K562 (cell line): Measurements from ENCODE around the gene MSRB3. TPM values are rescaled to one million over a fixed set of nuclear protein-coding genes. Genes with fewer than 3 reads are reported as not detected.

Experiments
- ATAC-seq: fragments of 200-7000 bp; cut with Tn5 transposase; 3 replicates; pipeline ENCODE4 v1.9.1; 2020; ENCODE audit warnings: moderate library complexity
- BruUV-seq: library from RNA; stranded (reverse); fragments of 400-500 nt; replicated peaks from 2 replicates; lab custom pipeline; 2021; lab: Mats Ljungman, UMichigan
- CTCF ChIA-PET: fragments of 300-600 bp; formaldehyde crosslinking; extraction: SDS; loops from one replicate; lab custom pipeline; 2021; ENCODE audit warnings: low intra/inter-chr PET ratio; lab: Yijun Ruan, JAX
- POLR2A ChIA-PET: fragments of 300-600, 350-650 bp; sonication (Branson Sonifier 250); formaldehyde crosslinking; extraction: SDS; loops from one replicate; lab custom pipeline; 2021; ENCODE audit warnings: antibody characterized with exemption, inconsistent platforms; lab: Yijun Ruan, JAX
- DNase-seq, 4 experiments: peaks; one replicate each; pipeline versions ENCODE4 v3.0.0 to v3.0.0-alpha.2; 2011 to 2018; ENCODE audit warnings: low spot score in 3 of 4, mixed read lengths in 3 of 4; ENCODE audit errors: extremely low read depth in 1 of 4
- FAIRE-seq: peaks from 2 replicates; lab custom pipeline; 2011; peaks lifted over from hg19 to GRCh38; lab: Jason Lieb, UNC
- H2AFZ ChIP-seq: 2 replicates; pipeline ENCODE4 v1.6.0; 2011; ENCODE audit warnings: low read depth, low read length, control low read depth, inconsistent platforms
- H3K27ac ChIP-seq: fragments of 200-600 bp; 3 replicates; pipeline ENCODE4 v1.8.0; 2011; ENCODE audit warnings: low read depth, mild to moderate bottlenecking, control low read depth, inconsistent platforms, low read length, moderate library complexity, mixed read lengths; ENCODE audit errors: extremely low read depth
- H3K27me3 ChIP-seq, 2 experiments: fragments of 300-600 bp in 1 of 2; 2 replicates in 1 of 2; 3 replicates in 1 of 2; pipeline versions ENCODE4 v1.6.0 to v1.8.0; 2011; ENCODE audit warnings: inconsistent platforms in 2 of 2, low read length in 2 of 2, mild to moderate bottlenecking in 1 of 2, mixed read lengths in 1 of 2, moderate library complexity in 1 of 2; ENCODE audit not compliant: control insufficient read depth in 2 of 2, insufficient read depth in 2 of 2
- H3K36me3 ChIP-seq: fragments of 300-600 bp; 3 replicates; pipeline ENCODE4 v1.8.0; 2011; ENCODE audit warnings: mild to moderate bottlenecking, low read length, inconsistent platforms; ENCODE audit not compliant: control insufficient read depth, insufficient read depth
- H3K4me1 ChIP-seq, 2 experiments: fragments of 200-600 bp in 1 of 2; replicated peaks in 1 of 2; 2 replicates in 1 of 2; 3 replicates in 1 of 2; pipeline versions ENCODE4 v1.5.1 to v1.8.0; 2011; ENCODE audit warnings: inconsistent platforms in 2 of 2, low read length in 2 of 2, mild to moderate bottlenecking in 1 of 2, mixed read lengths in 1 of 2, moderate library complexity in 1 of 2; ENCODE audit not compliant: control insufficient read depth in 2 of 2, insufficient read depth in 2 of 2
- H3K4me2 ChIP-seq: 2 replicates; pipeline ENCODE4 v1.6.1; 2011; ENCODE audit warnings: low read length, control low read depth, inconsistent platforms, mixed read lengths; ENCODE audit not compliant: insufficient read depth
- H3K4me3 ChIP-seq: fragments of 200-600 bp; sonication (generic), shearing (Covaris generic); 2 replicates; pipeline ENCODE4 v1.5.1; 2016; ENCODE audit warnings: control low read depth, inconsistent platforms
- H3K79me2 ChIP-seq: fragments of 200-600 bp; 3 replicates; pipeline ENCODE4 v1.8.0; 2011; ENCODE audit warnings: low read length, inconsistent platforms; ENCODE audit not compliant: control insufficient read depth, insufficient read depth
- H3K9ac ChIP-seq, 2 experiments: 2 replicates each; pipeline versions ENCODE4 v1.6.0 to v1.6.1; 2011; ENCODE audit warnings: low read depth in 2 of 2, low read length in 2 of 2, control low read depth in 1 of 2, inconsistent platforms in 1 of 2, mild to moderate bottlenecking in 1 of 2, mixed read lengths in 1 of 2; ENCODE audit not compliant: insufficient read depth in 1 of 2
- H3K9me1 ChIP-seq: one replicate; pipeline ENCODE4 v1.6.0; 2011; ENCODE audit warnings: inconsistent platforms, mild to moderate bottlenecking, low read length, moderate library complexity; ENCODE audit not compliant: control insufficient read depth, insufficient read depth
- H3K9me3 ChIP-seq: replicated peaks from 2 replicates; pipeline ENCODE4 v1.5.1; 2011; ENCODE audit warnings: low read depth, low read length, inconsistent platforms; ENCODE audit not compliant: control insufficient read depth, insufficient read depth
- H4K20me1 ChIP-seq: replicated peaks from 2 replicates; pipeline ENCODE4 v1.6.1; 2011; ENCODE audit warnings: low read length, inconsistent platforms, mixed read lengths; ENCODE audit not compliant: control insufficient read depth, insufficient read depth
- DPF2 ChIP-seq: fragments of 450-650 bp; IDR thresholded peaks from 2 replicates; pipeline ENCODE4 v1.6.1; 2016
- ELF4 ChIP-seq: fragments of 450-650 bp; formaldehyde crosslinking; IDR thresholded peaks from 2 replicates; pipeline ENCODE4 v1.4.0; 2022; ENCODE audit warnings: missing genetic modification characterization
- FOXP1 ChIP-seq: sonication (generic); formaldehyde crosslinking; IDR thresholded peaks from 2 replicates; pipeline ENCODE4 v1.8.0; 2022; ENCODE audit warnings: mild to moderate bottlenecking, missing genetic modification reagents
- GABPB1 ChIP-seq: sonication (generic); formaldehyde crosslinking; IDR thresholded peaks from 2 replicates; pipeline ENCODE4 v1.8.0; 2022; ENCODE audit warnings: mild to moderate bottlenecking, missing genetic modification reagents
- MEIS2 ChIP-seq: fragments of 450-650 bp; IDR thresholded peaks from 2 replicates; pipeline ENCODE4 v1.6.1; 2014; ENCODE audit warnings: mild to moderate bottlenecking; ENCODE audit not compliant: partially characterized antibody
- POLR2AphosphoS5 ChIP-seq: IDR thresholded peaks from 2 replicates; pipeline ENCODE4 v1.6.1; 2011; ENCODE audit warnings: mild to moderate bottlenecking, low read depth, low read length, moderate library complexity; ENCODE audit not compliant: control insufficient read depth, insufficient read depth
- TRIM24 ChIP-seq, 2 experiments: fragments of 450-650 bp; IDR thresholded peaks; 2 replicates each; pipeline ENCODE4 v1.6.1; 2016
- TRIM25 ChIP-seq: fragments of 450-650 bp; IDR thresholded peaks from 2 replicates; pipeline ENCODE4 v1.7.0; 2016; ENCODE audit warnings: borderline replicate concordance
- ZBED1 ChIP-seq: IDR thresholded peaks from 2 replicates; pipeline ENCODE4 v1.6.1; 2014
- ZNF197 ChIP-seq: fragments of 200-800 bp; sonication (Bioruptor generic); IDR thresholded peaks from 2 replicates; pipeline ENCODE4 v1.6.1; 2016; ENCODE audit warnings: low read depth, missing genetic modification characterization, missing compliant biosample characterization
- ZNF316 ChIP-seq: fragments of 450-650 bp; IDR thresholded peaks from 2 replicates; pipeline ENCODE4 v1.6.1; 2016
- ZNF696 ChIP-seq: fragments of 250-450 bp; sonication (Bioruptor Pico); conservative IDR thresholded peaks from 2 replicates; pipeline ENCODE4 v1.4.0; 2020; ENCODE audit warnings: mild to moderate bottlenecking, moderate library complexity
- ZSCAN29 ChIP-seq: fragments of 450-650 bp; IDR thresholded peaks from 2 replicates; pipeline ENCODE4 v1.6.1; 2017
- WGBS: fragments of 100-300 bp; shearing (Covaris generic); methylation state at CpG from one replicate; pipeline ENCODE4 v1.1.6; 2016; ENCODE audit warnings: low coverage, mixed read lengths; ENCODE audit not compliant: insufficient coverage; ENCODE audit errors: missing lambda C conversion rate; 5-methylcytosine and 5-hydroxymethylcytosine counted together
- in situ Hi-C: fragments of 300-500 bp; cut with MboI; formaldehyde crosslinking; loops from 4 replicates; pipeline ENCODE4 v1.15.0; 2018; ENCODE audit warnings: inconsistent platforms, mixed read lengths
- intact Hi-C: fragments of 100-400 bp; cut with micrococcal nuclease; formaldehyde crosslinking; loops from 2 replicates; pipeline ENCODE4 v1.14.2; 2022
- polyA plus RNA-seq, 8 experiments: library from polyadenylated mRNA; depleted of rRNA in 4 of 8; stranded (reverse) in 5 of 8; unstranded in 3 of 8; fragments of >200 nt; fragmentation: Nextera tagmentation in 2 of 8; fragmentation: Illumina TruSeq in 1 of 8; extraction: Ambion mirVana in 2 of 8; extraction: Trizol in 1 of 8; gene quantifications; 2 replicates each; pipeline versions ENCODE4 v1.2.1 to v1.2.3, GENCODE V29; 2011 to 2014; ENCODE audit warnings: inconsistent platforms in 1 of 8, missing spikeins in 1 of 8
- total RNA-seq, 7 experiments: library from RNA; depleted of rRNA in 6 of 7; stranded (reverse); fragments of >200 nt in 6 of 7; fragmentation: Illumina TruSeq in 2 of 7; extraction: Trizol in 2 of 7; gene quantifications; 2 replicates each; pipeline versions ENCODE4 v1.2.1 to v1.2.3, GENCODE V29; 2011 to 2021; ENCODE audit warnings: low replicate concordance in 1 of 7
- TF ChIP-seq, protein P1 (sequence below): fragments of 450-650 bp; conservative IDR thresholded peaks from 2 replicates; pipeline ENCODE4 v1.6.1; 2016; ENCODE audit warnings: missing genetic modification characterization, low read depth, mild to moderate bottlenecking, control low read depth, missing compliant biosample characterization
- TF ChIP-seq, protein P2 (sequence below), 3 experiments: IDR thresholded peaks in 2 of 3; conservative IDR thresholded peaks in 1 of 3; 2 replicates each; pipeline ENCODE4 v1.5.1; 2011 to 2012; ENCODE audit warnings: low read length in 3 of 3, mild to moderate bottlenecking in 3 of 3, control low read depth in 2 of 3, improper control_type of control experiment in 1 of 3, inconsistent platforms in 1 of 3, low read depth in 1 of 3, mixed read lengths in 1 of 3, moderate library complexity in 1 of 3; ENCODE audit not compliant: insufficient read depth in 2 of 3

Gene MSRB3
- total and polyA plus RNA-seq, 9 of the 15 experiments (the other 6 are each of a cell fraction or from before 2014, with no cell fraction given), result 0.04 TPM; not detected in 8

DNA sequence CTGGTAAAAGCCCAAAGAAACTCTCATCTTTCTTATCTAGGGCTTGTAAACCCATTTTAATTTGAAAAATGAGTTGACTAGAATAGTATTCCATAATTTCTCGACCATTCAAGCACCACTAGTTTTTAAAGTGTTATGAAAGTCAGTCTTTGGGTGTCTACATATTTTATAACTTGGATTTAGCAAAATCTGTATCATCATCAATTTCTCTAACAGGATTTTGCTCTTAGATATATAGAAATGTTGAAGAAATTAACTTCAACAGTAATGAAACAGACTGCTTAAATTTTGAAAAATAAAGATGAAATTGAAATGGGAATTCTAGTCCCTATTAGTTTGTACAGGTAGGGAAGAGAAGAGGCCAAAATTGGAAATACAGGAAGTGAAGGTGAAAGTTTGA lies 32.8 kb downstream of the MSRB3 start (continued):
- TF ChIP-seq, protein P1, sequence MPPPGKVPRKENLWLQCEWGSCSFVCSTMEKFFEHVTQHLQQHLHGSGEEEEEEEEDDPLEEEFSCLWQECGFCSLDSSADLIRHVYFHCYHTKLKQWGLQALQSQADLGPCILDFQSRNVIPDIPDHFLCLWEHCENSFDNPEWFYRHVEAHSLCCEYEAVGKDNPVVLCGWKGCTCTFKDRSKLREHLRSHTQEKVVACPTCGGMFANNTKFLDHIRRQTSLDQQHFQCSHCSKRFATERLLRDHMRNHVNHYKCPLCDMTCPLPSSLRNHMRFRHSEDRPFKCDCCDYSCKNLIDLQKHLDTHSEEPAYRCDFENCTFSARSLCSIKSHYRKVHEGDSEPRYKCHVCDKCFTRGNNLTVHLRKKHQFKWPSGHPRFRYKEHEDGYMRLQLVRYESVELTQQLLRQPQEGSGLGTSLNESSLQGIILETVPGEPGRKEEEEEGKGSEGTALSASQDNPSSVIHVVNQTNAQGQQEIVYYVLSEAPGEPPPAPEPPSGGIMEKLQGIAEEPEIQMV (tag), result no peak
- TF ChIP-seq POLR2AphosphoS5 (no peak), ZNF316 (peak; percentile 80)

DNA sequence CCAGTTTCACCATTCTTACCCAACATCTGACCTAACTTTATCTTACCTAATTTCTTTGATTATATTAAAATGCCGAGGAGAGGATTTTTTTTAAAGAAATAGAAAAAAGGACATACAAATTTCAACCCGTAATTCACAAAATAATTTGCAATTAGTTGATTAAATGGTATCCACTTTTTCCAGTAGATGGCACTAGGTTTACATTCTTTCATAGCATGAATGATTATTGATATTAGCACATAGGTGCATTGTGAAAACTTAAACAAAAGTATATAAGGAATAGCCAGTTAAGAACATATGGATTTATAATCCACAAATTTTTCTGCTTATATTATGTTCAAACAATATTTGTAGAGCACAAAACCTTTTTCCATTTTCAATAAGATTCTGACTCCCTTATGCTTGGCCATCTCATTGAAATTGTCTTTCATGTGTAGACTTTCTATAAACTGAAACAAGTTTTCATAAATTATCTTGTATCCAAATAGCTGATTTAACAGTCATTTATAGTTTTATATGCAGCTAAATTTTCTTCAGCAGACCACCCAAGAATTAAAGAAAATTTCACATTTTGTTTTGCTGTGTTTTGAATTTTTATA lies 35.3 kb downstream of the MSRB3 start:
- intact Hi-C loops (loop anchor here (5.0 to 10.0 kb wide), 2 partner anchors 371 to 773 kb away; no protein-coding TSS in a partner anchor), in situ Hi-C loops (loop anchor here (25.0 kb wide), 1 partner anchor 1098 kb away; no protein-coding TSS in a partner anchor)
- FAIRE-seq, result no peak
- Histone ChIP-seq H3K9me3 (no peaks in the 10 kb centered on the region), H3K4me3 (no peak overlapping the region), H4K20me1 (no peaks in the 10 kb centered on the region), H3K36me3 (no peaks in the 10 kb centered on the region), H3K9me1 (no peaks in the 10 kb centered on the region), H3K27ac (no peak overlapping the region), H3K9ac (no peak overlapping the region), H3K27me3 (no peaks in the 10 kb centered on the region), H3K4me1 (no peaks in the 10 kb centered on the region), H2AFZ (no peak overlapping the region), H3K4me2 (no peak overlapping the region), H3K79me2 (no peaks in the 10 kb centered on the region)
- BruUV-seq, result no TSS peak
- DNase-seq, result peak in 1 of 4 experiments; percentile 3
- ChIA-PET POLR2A (no interaction called here), CTCF (interaction anchor here (0.7 kb wide), 1 partner anchor 722 kb away, joined by 3 read pairs; no protein-coding TSS in a partner anchor)
- WGBS, result 3% methylated on average over 2 of the region's 2 CpGs
- no peak for ATAC-seq
- TF ChIP-seq TRIM24 (IDR thresholded peaks at IDR 0.05), result no peak
- no peak for TF ChIP-seq GABPB1 (CRISPR knock-in tag)
- no peak for TF ChIP-seq TRIM25
- TF ChIP-seq DPF2, result no peak
- no peak for TF ChIP-seq ZSCAN29
- TF ChIP-seq ZNF696 (CRISPR knock-in tag), result no peak
- TF ChIP-seq FOXP1 (CRISPR knock-in tag), result no peak
- no peak for TF ChIP-seq MEIS2
- no peak for TF ChIP-seq ELF4 (CRISPR knock-in tag)
- TF ChIP-seq ZNF197 (CRISPR knock-in tag), result no peak
- TF ChIP-seq, protein P2, sequence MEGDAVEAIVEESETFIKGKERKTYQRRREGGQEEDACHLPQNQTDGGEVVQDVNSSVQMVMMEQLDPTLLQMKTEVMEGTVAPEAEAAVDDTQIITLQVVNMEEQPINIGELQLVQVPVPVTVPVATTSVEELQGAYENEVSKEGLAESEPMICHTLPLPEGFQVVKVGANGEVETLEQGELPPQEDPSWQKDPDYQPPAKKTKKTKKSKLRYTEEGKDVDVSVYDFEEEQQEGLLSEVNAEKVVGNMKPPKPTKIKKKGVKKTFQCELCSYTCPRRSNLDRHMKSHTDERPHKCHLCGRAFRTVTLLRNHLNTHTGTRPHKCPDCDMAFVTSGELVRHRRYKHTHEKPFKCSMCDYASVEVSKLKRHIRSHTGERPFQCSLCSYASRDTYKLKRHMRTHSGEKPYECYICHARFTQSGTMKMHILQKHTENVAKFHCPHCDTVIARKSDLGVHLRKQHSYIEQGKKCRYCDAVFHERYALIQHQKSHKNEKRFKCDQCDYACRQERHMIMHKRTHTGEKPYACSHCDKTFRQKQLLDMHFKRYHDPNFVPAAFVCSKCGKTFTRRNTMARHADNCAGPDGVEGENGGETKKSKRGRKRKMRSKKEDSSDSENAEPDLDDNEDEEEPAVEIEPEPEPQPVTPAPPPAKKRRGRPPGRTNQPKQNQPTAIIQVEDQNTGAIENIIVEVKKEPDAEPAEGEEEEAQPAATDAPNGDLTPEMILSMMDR (IDR thresholded peaks at IDR 0.05 in 2 of 3, conservative IDR thresholded peaks at IDR 0.05 in 1 of 3; ENCODE audit: insufficient read depth in 2 of 3, low read depth in 1 of 3, low read length in 3 of 3), result peak in 1 of 3 experiments; percentile 70; a peak in 2 of 6 replicates
- TF ChIP-seq ZBED1, result no peak
